Liver (tissue), 9 donors: ENCODE measurements around the gene CD82. TPM values are rescaled to one million over a fixed set of nuclear protein-coding genes. Genes with fewer than 3 reads are reported as not detected.

Source experiments
- DNase-seq: peaks from one replicate; pipeline ENCODE4 v3.0.0-alpha.2; 2017; ENCODE audit warnings: low spot score
- H3K27ac ChIP-seq, 2 donors: one replicate each; pipeline ENCODE4 v1.7.0; 2013; ENCODE audit warnings: inconsistent platforms in 2 of 2, low read length in 2 of 2, control low read depth in 1 of 2, low read depth in 1 of 2, mild to moderate bottlenecking in 1 of 2
- H3K27me3 ChIP-seq, 4 donors: one replicate each; pipeline versions ENCODE4 v1.6.1 to v1.7.0; 2013; ENCODE audit warnings: low read length in 3 of 4, inconsistent platforms in 1 of 4, mild to moderate bottlenecking in 1 of 4, moderate library complexity in 1 of 4; ENCODE audit not compliant: control insufficient read depth in 4 of 4, insufficient read depth in 4 of 4
- H3K36me3 ChIP-seq, 4 donors: one replicate each; pipeline versions ENCODE4 v1.6.1 to v1.7.0; 2013; ENCODE audit warnings: low read length in 3 of 4, mild to moderate bottlenecking in 3 of 4, low read depth in 1 of 4, moderate library complexity in 1 of 4; ENCODE audit not compliant: control insufficient read depth in 4 of 4, insufficient read depth in 3 of 4
- H3K4me1 ChIP-seq, 4 donors: one replicate each; pipeline versions ENCODE4 v1.6.1 to v1.7.0; 2013; ENCODE audit warnings: low read length in 3 of 4, mild to moderate bottlenecking in 3 of 4, moderate library complexity in 1 of 4; ENCODE audit not compliant: control insufficient read depth in 4 of 4, insufficient read depth in 4 of 4
- H3K4me3 ChIP-seq, 3 donors: one replicate each; pipeline versions ENCODE4 v1.6.1 to v1.7.0; 2013; ENCODE audit warnings: low read length in 3 of 3, control low read depth in 1 of 3, low read depth in 1 of 3, mild to moderate bottlenecking in 1 of 3
- H3K9ac ChIP-seq, 2 donors: one replicate each; pipeline ENCODE4 v1.7.0; 2013; ENCODE audit warnings: low read length in 2 of 2, mild to moderate bottlenecking in 2 of 2, moderate library complexity in 2 of 2, control low read depth in 1 of 2, low read depth in 1 of 2
- H3K9me3 ChIP-seq, 4 donors: one replicate each; pipeline versions ENCODE4 v1.6.1 to v1.7.0; 2013; ENCODE audit warnings: low read length in 3 of 4; ENCODE audit not compliant: control insufficient read depth in 4 of 4
- CTCF ChIP-seq: fragments of 150-350 bp; IDR thresholded peaks from 2 replicates; pipeline ENCODE4 v1.5.1; 2017; ENCODE audit warnings: improper control_type of control experiment, low read depth, low read length; ENCODE audit not compliant: missing input control
- EGR1 ChIP-seq, 2 donors: IDR thresholded peaks; 2 replicates each; pipeline ENCODE4 v1.6.1; 2016 to 2018; ENCODE audit warnings: antibody characterized with exemption in 2 of 2, low read depth in 2 of 2
- FOXA1 ChIP-seq: IDR thresholded peaks from 2 replicates; pipeline ENCODE4 v1.6.1; 2016; ENCODE audit warnings: antibody characterized with exemption
- FOXA2 ChIP-seq: IDR thresholded peaks from 2 replicates; pipeline ENCODE4 v1.6.1; 2016; ENCODE audit warnings: antibody characterized with exemption
- GABPA ChIP-seq, 2 donors: IDR thresholded peaks in 1 of 2; conservative IDR thresholded peaks in 1 of 2; 2 replicates each; pipeline ENCODE4 v1.6.1; 2016; ENCODE audit warnings: antibody characterized with exemption in 2 of 2, mild to moderate bottlenecking in 1 of 2, moderate library complexity in 1 of 2
- HNF4G ChIP-seq: IDR thresholded peaks from 2 replicates; pipeline ENCODE4 v1.6.1; 2016; ENCODE audit warnings: antibody characterized with exemption
- JUND ChIP-seq, 2 donors: IDR thresholded peaks; 2 replicates each; pipeline ENCODE4 v1.6.1; 2016; ENCODE audit warnings: antibody characterized with exemption in 2 of 2
- MAX ChIP-seq: IDR thresholded peaks from 2 replicates; pipeline ENCODE4 v1.6.1; 2016; ENCODE audit warnings: antibody characterized with exemption
- NR2F2 ChIP-seq: IDR thresholded peaks from 2 replicates; pipeline ENCODE4 v1.6.1; 2016; ENCODE audit warnings: antibody characterized with exemption
- RAD21 ChIP-seq, 2 donors: IDR thresholded peaks; 2 replicates each; pipeline ENCODE4 v1.6.1; 2016; ENCODE audit warnings: antibody characterized with exemption in 2 of 2, mild to moderate bottlenecking in 2 of 2
- REST ChIP-seq: IDR thresholded peaks from 2 replicates; pipeline ENCODE4 v1.6.1; 2016; ENCODE audit warnings: antibody characterized with exemption, mild to moderate bottlenecking
- RXRA ChIP-seq, 2 donors: IDR thresholded peaks; 2 replicates each; pipeline ENCODE4 v1.6.1; 2017 to 2018; ENCODE audit warnings: antibody characterized with exemption in 2 of 2, mild to moderate bottlenecking in 1 of 2
- SP1 ChIP-seq: IDR thresholded peaks from 2 replicates; pipeline ENCODE4 v1.6.1; 2018; ENCODE audit warnings: antibody characterized with exemption, mild to moderate bottlenecking
- TAF1 ChIP-seq: conservative IDR thresholded peaks from 2 replicates; pipeline ENCODE4 v1.6.1; 2016; ENCODE audit warnings: antibody characterized with exemption, mild to moderate bottlenecking
- YY1 ChIP-seq: IDR thresholded peaks from 2 replicates; pipeline ENCODE4 v1.6.1; 2016; ENCODE audit warnings: antibody characterized with exemption, mild to moderate bottlenecking
- ZBTB33 ChIP-seq: IDR thresholded peaks from 2 replicates; pipeline ENCODE4 v1.6.1; 2016; ENCODE audit warnings: antibody characterized with exemption
- WGBS: extraction: QIAGEN DNeasy Blood & Tissue Kit; methylation state at CpG from one replicate; pipeline ENCODE4 v1.1.7; 2013; 5-methylcytosine and 5-hydroxymethylcytosine counted together
- polyA plus RNA-seq, 2 donors: library from polyadenylated mRNA; stranded (reverse) in 1 of 2; unstranded in 1 of 2; fragments of 200-250 nt in 1 of 2; fragments of >200 nt in 1 of 2; fragmentation: Nextera tagmentation in 1 of 2; extraction: Ambion mirVana in 1 of 2; gene quantifications; one replicate each; pipeline versions ENCODE4 v1.2.1 to v1.2.3, GENCODE V29; 2013 to 2015
- total RNA-seq, 2 donors: library from RNA; depleted of rRNA; stranded (reverse); fragments of >200 nt; gene quantifications; one replicate each; pipeline ENCODE4 v1.2.3, GENCODE V29; 2014
- donor health status: healthy.
- donor health status: healthy.
- donor health status: healthy.
- donor health status: healthy.
- donor health status: healthy.

Gene CD82
- total and polyA plus RNA-seq, 4 donors: 27.4 to 82.6 (median 47.8) TPM

- Histone ChIP-seq H3K4me3 (no peak overlapping the region), H3K4me1 (no peaks in the 10 kb centered on the region), H3K36me3 (no peaks in the 10 kb centered on the region), H3K9me3 (peaks cover 0 to 3% (median under 1%) of the 10 kb centered on the region in 4 donors), H3K27me3 (no peaks in the 10 kb centered on the region), H3K27ac (no peak overlapping the region), H3K9ac (no peak overlapping the region)
- TF ChIP-seq EGR1 (IDR thresholded peaks at IDR 0.05; ENCODE audit: low read depth in 2 of 2): no peak
- TF ChIP-seq CTCF: no peak
- no peak for TF ChIP-seq ZBTB33
- TF ChIP-seq RAD21 (IDR thresholded peaks at IDR 0.05): no peak
- no peak for TF ChIP-seq HNF4G
- TF ChIP-seq REST: no peak
- TF ChIP-seq MAX: no peak
- no peak for TF ChIP-seq FOXA2
- no peak for TF ChIP-seq YY1
- no peak for TF ChIP-seq NR2F2
- DNase-seq: no peak
- WGBS: 63% methylated on average over 1 of the region's 1 CpG
These were observed 77.8 kb downstream of the CD82 start for GRCh38 chr11:44643217-44643616.

- TF ChIP-seq TAF1: no peak
- TF ChIP-seq RXRA (IDR thresholded peaks at IDR 0.05): no peak
- no peak for TF ChIP-seq GABPA (IDR thresholded peaks at IDR 0.05 in 1 of 2, conservative IDR thresholded peaks at IDR 0.05 in 1 of 2)
- TF ChIP-seq FOXA1: no peak
- TF ChIP-seq FOXA2: no peak
- no peak for TF ChIP-seq REST
- TF ChIP-seq RAD21 (IDR thresholded peaks at IDR 0.05): no peak
- no peak for TF ChIP-seq EGR1 (IDR thresholded peaks at IDR 0.05; ENCODE audit: low read depth in 2 of 2)
- TF ChIP-seq ZBTB33: no peak
- TF ChIP-seq SP1: no peak
- TF ChIP-seq JUND (IDR thresholded peaks at IDR 0.05): no peak
- no peak for TF ChIP-seq NR2F2
- no peak for TF ChIP-seq MAX
- Histone ChIP-seq H3K27me3 (no peaks in the 10 kb centered on the region), H3K9ac (no peak overlapping the region), H3K27ac (no peak overlapping the region), H3K9me3 (peaks cover 0 to 3% (median under 1%) of the 10 kb centered on the region in 4 donors), H3K4me1 (no peaks in the 10 kb centered on the region), H3K4me3 (no peak overlapping the region), H3K36me3 (no peaks in the 10 kb centered on the region)
- DNase-seq: no peak
- 69% methylated on average over 3 of the region's 3 CpGs for WGBS
These were observed 80.4 kb downstream of the CD82 start for GRCh38 chr11:44645827-44646226.
